Tongue (tissue), 2 donors: ENCODE measurements around the gene MEX3A. TPM values are rescaled to one million over a fixed set of nuclear protein-coding genes. Genes with fewer than 3 reads are reported as not detected.

Experiments
- DNase-seq: peaks from one replicate; pipeline ENCODE4 v3.0.0-alpha.2; 2015
- total RNA-seq: library from RNA; depleted of rRNA; stranded (reverse); fragments of >200 nt; gene quantifications from one replicate; pipeline ENCODE4 v1.2.3, GENCODE V29; 2014

Gene MEX3A
- total RNA-seq, 1 donor from 2014 or later = 4.0 TPM

DNA sequence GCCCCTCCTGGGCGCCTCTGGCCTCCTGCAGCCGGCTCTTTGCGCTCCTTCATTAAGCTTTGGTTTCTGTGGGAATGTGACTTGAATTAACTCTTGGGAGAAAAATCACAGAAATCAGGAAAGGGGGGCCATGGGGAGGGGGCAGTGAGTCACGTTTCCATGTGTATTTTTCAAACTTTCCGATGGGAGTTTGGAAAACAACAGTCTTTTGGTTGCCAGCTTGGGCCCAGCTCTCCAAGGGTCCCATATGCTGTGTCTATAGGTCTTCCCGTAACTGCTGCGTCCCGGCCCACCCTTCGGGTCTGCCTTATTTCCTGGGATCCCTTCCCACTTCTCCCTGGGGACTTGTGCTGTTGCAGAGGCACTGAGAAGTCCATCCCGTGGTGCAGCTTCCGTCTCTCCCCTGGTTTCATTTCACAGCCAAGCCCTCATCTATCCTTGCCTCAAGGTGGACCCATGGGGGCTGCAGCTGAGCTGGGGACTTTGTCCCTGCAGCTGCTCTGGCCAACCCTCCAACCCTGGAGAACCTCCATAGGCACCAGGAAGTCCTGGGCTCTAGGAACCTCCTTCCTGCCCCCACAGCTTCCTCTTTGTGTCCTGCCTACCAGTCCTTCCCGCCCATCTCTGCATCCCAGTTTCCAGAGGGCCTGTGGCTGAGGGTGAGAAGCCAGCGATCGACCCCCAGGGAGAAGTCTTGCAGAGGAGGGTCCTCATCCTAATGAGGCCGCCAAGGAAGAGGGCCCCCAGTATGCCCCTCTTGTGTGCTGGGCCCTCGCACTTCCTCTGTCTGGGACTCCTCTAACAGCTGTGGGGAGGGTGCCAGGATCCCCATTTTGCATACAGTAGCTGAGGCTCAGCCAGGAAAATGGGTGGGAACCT, 20.6 kb upstream of the MEX3A start:
- DNase-seq = peak; percentile 75

GRCh38 chr1:156101880-156102279, 19.6 kb upstream of the MEX3A start:
- DNase-seq = no peak

GRCh38 chr1:156100205-156100995, 18.1 kb upstream of the MEX3A start:
- DNase-seq = no peak

- no peak for DNase-seq
Measured at GRCh38 chr1:156099282-156099681, 17.0 kb upstream of the MEX3A start.

- no peak for DNase-seq
Measured at GRCh38 chr1:156098784-156099183, 16.5 kb upstream of the MEX3A start.

DNA sequence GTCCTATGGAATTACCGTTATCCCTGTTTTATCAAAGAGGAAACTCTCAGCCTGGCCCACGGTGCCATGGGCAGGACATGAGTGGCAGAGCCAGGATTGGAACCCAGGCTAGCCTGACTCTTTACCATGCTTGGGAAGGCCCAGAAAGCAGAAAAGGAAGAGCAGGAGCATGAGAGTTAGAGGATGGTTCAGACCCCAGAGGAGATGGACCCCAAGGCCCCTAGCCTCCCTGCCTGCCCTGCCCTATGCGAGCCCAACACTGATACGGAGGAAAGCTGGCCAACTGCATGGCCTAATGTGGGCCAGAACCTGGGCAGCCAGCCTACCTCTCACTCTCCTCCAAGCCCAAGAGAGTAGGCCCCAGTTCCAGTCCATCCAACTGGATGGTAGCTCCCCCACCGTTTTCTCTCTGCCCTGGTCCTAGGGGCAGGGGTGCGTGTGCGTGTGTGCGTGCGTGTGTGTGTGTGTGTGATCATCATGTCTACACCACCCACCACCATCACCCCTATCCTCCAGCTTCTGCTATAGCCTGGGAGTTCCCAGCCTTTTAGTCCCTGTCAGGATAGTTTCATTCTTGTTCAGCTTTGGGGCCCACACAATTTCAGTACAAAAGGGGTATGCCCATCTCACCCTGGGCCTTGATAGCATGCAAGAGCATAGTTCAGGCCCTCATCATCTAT, 15.4 kb upstream of the MEX3A start:
- no peak for DNase-seq

- peak; percentile 92 for DNase-seq
Measured at GRCh38 chr1:156096640-156097391, 14.6 kb upstream of the MEX3A start.

DNA sequence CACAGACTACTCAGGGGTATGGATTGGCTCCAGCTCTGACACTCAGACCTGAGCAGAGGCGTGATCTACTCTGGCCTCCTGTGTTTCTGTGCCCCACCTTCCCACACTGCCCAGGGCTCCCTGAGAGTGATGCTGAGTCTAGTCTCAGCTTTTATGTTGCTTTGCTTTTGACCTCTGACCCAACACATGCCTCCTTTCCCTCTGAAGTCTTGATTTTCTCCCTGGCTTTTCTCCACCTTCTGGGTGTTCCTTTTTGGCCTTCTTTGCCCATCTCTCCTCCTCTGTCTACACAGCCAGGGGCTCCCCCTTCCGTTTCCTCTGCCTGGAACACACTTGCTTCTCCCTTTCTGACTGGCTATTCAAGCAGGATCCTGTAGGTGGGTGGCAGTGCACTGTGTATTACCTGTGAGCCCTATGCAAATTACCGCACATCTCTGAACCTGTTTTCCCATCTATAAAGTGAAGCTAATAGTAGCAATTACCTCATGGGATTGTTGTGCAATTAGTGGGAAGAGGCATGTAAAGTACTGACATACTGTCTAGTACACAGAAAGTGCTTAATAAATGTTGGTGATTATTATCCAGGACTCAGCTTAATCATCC, 13.7 kb upstream of the MEX3A start:
- no peak for DNase-seq

GRCh38 chr1:156091610-156092009, 9.3 kb upstream of the MEX3A start:
- no peak for DNase-seq

GRCh38 chr1:156090840-156091188, 8.5 kb upstream of the MEX3A start:
- DNase-seq = peak; percentile 95

- no peak for DNase-seq
Measured at GRCh38 chr1:156090138-156090839, 8.0 kb upstream of the MEX3A start.

DNA sequence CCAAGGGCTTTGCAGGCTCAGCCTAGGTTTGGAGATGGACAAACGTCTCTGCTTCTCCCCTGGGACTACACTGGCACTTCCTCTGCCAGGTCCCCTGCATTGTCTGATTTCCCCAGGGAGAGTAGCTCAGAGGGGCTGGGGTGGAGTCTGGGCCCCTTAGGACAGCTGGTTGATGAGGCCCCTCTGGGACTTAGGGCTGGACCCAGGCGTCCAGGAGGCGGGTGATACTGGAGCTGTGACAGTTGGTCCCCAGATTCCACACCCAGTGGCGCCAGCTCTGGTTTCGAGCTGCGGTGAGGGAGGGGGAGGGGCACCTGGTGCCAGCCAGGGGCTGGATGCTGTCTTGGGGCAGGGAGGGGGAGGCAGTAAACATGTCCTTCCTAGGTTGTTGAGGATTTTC, 7.4 kb upstream of the MEX3A start:
- peak; percentile 71 for DNase-seq

DNA sequence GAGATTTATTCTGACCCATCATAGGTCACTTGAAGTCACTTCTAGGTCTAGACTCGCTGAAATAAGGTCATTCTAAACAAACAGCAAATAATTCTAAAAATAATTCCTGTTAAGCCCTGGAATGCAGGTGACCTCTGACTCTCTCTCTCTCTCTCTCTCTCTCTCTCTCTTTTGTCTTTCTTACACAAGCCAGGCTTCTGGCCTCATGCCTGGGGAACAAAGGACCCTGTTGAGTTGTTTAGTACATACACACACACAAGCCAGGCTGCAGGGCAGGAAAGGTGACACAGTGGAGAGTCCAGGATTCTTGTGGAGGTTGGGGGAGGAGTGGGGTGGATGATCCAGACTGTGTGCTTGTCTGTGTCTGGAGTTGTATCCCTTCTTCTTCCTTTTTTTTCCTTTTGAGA, 4.0 kb upstream of the MEX3A start:
- DNase-seq = no peak

DNA sequence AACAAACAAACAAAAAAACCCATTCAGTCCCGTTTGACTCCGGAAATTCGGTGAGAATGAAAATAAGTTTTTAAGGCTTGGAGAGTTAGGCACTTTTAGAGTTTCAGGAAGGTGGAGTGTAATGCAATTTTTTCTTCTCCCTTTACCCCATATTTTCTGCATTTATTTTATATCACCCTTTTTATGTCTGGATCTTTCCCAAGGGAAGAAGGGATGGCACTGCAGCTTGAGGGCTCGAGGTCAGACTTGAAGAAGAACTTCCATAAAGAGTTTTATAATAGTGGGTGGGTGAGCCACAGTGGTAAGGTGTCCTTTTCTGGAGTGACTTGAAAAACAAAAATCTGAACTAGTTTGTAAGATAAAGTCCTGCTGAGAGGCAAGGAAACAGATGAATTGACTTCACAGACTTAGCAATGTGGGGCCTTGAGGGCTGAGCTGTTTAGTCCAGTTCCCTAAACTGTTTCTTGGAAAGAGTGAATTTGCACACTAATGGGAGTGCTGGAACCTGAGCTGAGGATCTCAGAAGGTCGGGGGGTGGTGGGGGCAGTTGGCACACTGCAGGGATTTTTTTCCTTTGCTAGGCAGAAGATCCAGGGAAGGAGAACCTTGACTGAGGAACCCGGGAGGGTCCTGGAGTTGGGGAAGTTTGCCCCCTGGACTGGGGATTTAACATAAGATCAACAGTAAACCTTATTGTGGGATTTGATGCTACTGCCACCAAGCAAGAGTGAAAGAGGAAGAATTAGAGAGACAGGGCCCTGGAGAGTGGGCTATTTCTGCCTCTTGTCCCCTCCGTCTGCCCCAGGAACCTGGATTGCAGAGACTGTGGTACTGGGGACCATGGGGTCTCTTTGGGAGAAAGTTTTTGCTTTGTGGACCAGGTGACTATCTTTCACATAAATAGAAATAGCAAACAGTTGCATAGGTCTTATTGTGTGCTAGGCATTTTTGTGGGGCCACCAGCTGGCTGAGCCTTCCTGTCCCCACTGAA, 1.8 kb upstream of the MEX3A start:
- no peak for DNase-seq

GRCh38 chr1:156081917-156082308, 352 bp downstream of the MEX3A start:
- DNase-seq = no peak

- DNase-seq = peak; percentile 50
Measured at GRCh38 chr1:156081180-156081916, 917 bp downstream of the MEX3A start.

GRCh38 chr1:156080863-156081179, 1.4 kb downstream of the MEX3A start:
- DNase-seq = no peak

- peak; percentile 48 for DNase-seq
Measured at GRCh38 chr1:156080241-156080862, 1.9 kb downstream of the MEX3A start.

GRCh38 chr1:156079762-156080161, 2.5 kb downstream of the MEX3A start:
- no peak for DNase-seq
